Posterior cingulate gyrus (tissue), 11 donors: Measurements from ENCODE around the gene KCNMA1.
"Not testable (repeated sequence)": the region's sequence is repeated elsewhere in the genome, so short reads cannot be mapped to it uniquely, and the experiment has no call there.

Experiments used
- DNase-seq, 10 donors: peaks; one replicate each; pipeline versions ENCODE4 v3.0.0 to v3.0.0-alpha.2; 2020 to 2021; ENCODE audit warnings: mixed read lengths in 3 of 10
- intact Hi-C: fragments of 100-400 bp; cut with DNase I; formaldehyde crosslinking; loops from one replicate; pipeline ENCODE4 v1.15.1; 2023

The KCNMA1 gene

DNA sequence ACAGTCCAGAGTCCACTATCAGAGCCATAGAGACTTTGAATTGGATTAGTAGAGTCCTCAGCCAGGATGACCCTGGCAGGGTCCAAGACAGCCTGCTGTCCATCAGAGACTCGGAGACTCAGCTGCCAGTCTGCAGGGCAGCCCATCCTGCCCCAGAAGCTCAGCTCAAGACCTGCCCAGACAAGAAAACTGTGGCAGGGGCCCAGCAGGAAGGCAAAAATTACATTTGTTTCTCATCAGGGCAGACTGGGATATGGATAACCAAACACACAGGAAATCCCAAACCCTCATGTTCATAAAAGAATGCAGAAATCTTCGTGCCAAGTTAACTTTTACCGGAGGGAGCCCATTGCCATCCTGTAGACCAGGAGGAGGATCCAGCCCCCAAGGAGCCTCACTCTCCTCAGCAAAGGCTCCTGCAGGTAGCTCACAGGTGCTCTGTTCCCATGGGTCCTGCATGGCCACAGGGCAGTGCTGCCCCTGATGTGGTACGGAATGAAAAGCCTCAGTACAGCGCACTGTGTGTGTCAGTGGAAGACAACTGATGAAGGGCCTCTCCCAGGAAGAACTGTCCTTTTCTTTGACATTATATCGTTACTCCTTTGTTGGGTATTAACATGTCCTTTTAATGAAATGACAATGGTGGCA, 222.2 kb downstream of the KCNMA1 start:
- intact Hi-C loops = no loop called here
- peak in 2 of 10 donors; percentile 22 to 48 for DNase-seq

DNA sequence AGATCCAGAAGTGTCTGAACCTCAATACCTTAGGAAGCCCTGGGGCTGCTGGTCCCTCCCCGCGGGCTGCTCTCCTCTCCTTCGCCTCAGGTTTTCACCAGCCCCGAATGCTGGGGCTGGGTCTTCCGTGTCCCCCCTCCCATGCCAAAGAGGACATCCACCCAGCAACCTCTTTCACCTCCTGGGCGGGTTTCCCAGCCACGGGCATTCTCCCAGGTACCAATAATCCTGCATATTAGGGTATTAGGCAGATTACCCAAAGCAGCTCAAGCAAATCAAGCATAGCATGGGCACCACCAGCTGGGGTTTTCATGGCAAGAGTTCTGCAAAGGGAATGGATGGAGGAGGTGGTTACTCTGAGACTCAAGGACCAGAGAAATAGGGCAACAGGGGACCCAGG, 224.4 kb downstream of the KCNMA1 start:
- intact Hi-C loops = no loop called here
- peak in 1 of 10 donors; percentile 16 for DNase-seq

DNA sequence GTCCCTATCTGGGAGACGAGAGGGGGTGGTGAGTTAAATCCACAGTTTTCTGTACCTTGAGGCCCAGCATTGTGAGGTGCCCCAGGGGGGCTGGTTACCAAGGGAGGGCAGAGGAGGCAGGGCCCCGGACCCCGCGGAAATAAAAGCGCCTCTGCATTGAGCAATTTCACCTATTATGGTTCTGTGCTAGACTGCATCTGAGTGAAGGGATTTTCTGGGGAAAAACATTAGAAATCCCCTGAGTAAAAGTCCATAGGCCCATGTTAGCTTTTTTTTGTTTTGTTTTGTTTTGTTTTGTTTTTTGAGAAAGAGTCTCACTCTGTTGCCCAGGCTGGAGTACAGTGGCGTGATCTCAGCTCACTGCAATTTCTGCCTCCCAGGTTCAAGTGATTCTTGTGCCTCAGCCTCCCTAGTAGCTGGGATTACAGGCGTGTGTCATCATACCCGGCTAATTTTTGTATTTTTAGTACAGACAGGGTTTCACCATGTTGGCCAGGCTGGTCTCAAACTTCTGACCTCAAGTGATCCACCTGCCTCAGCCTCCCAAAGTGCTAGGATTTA, 225.0 kb downstream of the KCNMA1 start:
- DNase-seq = peak in 1 of 10 donors; percentile 43
- intact Hi-C loops = not testable (repeated sequence)

DNA sequence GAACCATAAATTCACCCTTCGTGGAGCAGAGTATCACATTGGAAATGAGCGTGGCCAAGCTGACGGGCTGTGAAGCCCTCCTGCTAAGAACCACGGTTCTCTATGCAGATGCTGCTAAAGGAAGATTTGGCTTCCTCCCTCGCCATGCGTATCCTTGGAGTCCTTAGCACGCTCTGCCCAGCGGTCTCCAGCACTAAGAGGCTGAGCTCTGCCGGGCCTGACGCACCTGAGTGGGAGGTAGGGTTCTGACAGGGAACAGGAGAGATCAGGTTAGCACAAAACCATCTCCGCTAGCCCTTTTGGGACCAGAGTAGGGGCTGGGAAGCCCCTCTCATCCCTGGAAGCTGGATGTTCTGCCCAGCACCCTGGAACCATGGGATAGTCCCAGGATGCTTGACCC, 225.8 kb downstream of the KCNMA1 start:
- DNase-seq = peak in 1 of 10 donors; percentile 78
- intact Hi-C loops = no loop called here

DNA sequence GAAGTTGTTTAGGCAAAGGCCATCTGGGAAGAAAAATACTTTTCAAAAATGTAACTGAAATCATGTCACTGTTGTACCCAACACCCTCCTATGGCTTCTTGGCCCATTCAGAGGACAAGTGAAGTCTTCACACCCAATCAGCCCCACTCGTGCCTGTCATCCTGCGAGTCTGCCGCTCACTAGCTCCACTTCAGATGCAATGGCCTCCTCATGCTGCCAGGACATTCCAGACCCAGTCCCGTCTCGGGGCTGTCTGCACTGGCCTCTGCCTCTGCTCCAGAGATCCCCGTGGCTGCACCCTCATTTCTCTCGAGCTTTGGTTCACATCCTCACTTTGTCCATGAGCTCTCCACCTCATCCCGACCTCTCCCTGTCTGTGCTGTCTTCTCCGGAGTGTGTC, 227.1 kb downstream of the KCNMA1 start:
- peak in 1 of 10 donors; percentile 62 for DNase-seq
- intact Hi-C loops = no loop called here

DNA sequence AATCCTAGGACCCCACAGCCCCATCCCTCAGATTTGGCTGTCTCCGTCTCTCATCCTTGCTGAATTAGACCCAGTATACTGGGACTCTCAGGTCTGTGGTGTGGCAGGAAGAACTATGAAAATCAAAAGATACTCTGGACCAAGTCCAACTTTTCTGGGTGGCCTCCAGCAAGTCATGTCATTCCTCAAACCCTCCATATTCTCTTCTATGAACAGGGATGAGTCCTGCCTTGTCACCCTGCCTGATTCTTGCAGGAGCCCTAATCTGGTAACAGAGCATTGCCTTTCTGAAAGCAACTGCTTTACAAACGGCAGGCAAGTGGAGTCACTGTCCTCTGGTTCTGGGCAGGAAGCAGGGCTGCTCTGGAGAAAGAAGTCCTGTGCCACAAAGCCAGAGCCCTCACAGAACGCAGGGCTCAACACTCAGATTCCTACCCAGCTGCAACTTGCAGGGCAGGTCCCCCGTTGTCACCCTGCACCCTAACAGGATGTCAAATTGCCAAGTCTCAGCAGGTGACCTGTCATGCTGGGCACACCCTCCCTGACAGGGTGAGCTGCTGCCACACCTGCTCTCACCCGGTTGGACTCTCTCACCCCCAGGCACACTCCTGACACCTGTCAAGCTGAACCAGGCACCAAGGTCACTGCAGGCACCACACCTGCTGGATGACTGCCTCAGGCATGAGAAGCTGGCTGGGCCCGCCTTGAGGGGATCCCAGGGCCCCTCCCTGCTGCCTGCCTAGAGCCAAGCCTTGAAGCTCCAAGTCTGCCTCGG, 227.7 kb downstream of the KCNMA1 start:
- intact Hi-C loops = no loop called here
- peak in 1 of 10 donors; percentile 74 for DNase-seq

DNA sequence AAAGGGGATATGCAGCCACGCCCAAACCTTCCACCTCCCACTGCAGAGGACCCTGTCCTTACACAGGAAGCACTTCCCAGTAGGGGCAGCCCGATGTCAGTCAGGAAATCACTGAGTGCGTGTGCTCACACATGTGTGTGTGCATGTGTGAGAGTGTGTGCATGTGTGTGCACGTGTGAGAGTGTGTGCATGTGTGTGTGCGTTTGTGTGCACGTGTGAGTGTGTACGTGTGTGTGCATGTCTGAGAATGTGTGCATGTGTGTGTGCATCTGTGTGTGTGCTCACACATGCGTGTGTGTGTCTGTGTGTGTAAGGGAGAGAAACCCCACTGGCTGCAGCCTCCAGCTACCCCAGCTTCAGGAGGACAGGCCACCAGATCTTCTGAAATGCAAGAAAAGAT, 229.3 kb downstream of the KCNMA1 start:
- peak in 1 of 10 donors; percentile 43 for DNase-seq
- intact Hi-C loops = no loop called here

DNA sequence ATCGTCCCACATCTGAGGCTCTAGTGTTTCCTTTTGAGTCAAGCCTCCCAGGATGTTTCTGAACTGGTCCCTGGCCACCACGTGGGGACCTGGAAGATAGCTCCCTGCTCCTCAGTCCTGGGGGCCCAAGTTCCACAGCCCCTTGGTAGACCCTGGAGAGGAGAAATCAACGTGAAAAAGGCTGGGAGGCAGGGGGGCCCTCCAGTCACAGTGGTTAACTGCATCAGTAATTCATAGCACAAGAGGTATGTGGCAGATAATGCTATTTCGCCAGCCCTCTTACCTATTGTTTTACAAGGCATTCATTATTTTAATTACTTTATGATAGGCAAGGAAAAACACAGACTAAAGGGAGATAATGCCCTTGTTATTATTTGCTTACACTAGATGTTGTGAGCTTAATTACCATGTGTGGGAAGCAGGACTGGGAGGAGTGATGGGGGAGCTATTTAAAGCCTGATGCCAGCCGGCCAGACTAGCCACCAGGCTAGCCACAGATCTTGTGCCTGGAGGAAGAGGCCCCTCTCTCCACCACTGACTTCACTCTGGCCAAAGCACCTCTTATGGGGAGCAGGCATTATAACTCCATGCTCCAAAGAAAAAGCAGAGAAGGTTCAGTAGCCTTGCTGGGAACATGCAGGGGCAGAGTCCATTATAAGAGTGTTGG, 230.7 kb downstream of the KCNMA1 start:
- intact Hi-C loops = no loop called here
- peak in 1 of 10 donors; percentile 78 for DNase-seq

DNA sequence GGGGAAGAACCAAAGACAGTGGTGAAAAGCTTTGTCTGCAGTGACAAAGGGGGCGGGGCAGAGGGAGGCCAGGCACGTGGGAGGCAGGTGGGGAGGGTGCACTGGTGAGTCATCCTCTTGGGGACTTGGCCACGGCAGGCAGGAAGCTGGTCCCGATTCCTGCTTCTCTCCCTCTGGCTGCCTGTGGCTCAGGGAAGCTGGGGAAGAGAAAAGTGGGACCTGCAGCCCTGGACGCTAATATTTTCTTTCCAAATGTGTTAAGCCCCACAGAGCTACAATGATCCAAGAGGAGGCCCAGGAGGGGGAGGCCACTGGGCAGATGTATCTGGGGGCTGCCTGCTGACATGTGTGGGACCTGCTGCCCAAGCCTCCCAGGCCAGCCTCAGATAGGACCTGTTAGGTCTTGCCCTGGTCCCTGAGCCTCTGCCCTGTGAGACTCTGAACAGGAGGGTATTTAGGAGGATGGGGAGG, 231.8 kb downstream of the KCNMA1 start:
- DNase-seq = peak; percentile 22 to 95 (median 64)
- intact Hi-C loops = no loop called here

DNA sequence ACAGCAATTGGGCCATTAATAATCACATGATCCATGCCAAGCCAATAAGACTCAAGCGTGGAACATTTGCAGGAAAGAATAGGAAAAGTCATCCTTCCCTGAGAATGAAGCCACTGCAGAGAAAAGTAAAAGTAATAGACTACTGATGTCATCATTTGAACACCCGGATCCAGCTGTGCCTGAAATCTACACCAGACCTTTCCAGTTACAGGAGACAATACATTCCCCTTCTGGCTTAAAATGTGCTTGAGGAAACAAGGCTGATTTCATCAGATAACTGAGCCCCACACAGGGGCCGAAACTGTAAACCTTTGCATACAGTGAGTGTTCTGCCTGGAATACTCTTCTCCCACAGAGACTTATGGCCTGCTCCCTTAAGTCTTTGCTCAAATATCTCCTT, 232.8 kb downstream of the KCNMA1 start:
- DNase-seq = no peak
- intact Hi-C loops = no loop called here

DNA sequence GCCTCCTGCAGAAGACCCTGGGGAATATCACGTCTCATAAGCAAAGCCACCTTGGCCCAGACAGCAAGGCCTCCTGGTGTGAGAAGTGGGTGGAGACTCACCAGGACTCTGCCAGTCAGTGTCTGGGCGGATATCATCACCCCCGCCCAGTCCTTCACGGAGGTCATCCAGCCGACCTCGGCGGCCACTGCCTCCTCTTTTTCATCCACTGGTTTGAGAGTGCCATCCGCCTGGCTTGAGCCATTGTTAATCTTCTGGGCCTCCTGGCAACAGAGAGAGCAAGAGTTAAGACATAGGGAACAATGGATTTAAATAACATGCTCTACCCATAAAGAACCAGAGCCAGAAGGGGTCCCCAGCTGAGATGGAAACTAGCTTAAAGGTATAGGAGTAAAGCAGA, 233.8 kb downstream of the KCNMA1 start:
- peak in 1 of 10 donors; percentile 59 for DNase-seq
- intact Hi-C loops = no loop called here

DNA sequence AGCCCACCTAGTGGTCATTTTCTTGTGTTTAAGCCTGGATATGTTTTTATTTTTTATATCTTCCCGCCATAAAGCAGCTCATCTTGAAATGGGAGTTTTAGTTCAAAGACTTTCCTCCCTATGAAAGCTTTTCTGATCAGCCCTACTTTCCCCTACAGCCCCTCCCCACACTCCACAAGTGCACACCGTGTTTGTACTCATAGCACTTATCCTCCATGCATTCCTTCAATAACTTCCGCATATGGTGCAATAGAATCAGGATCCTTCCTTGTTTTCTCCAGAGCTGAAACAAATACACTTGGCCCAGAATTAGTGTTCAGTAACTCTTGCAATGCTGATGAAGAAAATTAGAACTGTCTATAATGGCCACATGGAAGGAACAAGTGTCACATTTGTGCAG, 235.9 kb downstream of the KCNMA1 start:
- DNase-seq = no peak
- intact Hi-C loops = no loop called here

DNA sequence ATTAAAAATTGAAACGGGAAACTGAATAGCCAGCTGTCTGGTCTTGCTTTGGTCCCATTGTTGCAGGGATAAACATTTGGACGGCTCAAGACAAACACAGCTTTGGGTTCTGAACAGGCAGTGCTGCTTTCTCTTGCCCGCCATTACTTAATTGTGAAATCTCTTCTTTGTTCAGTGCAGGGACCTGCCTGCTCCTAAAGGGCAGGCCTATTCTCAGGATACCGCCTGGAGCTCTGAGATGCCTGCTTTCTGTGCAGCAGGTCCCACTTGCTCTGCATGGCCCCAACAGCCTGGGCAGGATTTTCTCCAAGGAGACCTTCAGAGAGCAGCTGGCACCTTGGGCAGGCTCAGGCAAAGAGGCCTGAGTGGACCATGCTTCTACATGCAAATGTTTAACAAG, 237.6 kb downstream of the KCNMA1 start:
- intact Hi-C loops = no loop called here
- DNase-seq = peak in 1 of 10 donors; percentile 52

DNA sequence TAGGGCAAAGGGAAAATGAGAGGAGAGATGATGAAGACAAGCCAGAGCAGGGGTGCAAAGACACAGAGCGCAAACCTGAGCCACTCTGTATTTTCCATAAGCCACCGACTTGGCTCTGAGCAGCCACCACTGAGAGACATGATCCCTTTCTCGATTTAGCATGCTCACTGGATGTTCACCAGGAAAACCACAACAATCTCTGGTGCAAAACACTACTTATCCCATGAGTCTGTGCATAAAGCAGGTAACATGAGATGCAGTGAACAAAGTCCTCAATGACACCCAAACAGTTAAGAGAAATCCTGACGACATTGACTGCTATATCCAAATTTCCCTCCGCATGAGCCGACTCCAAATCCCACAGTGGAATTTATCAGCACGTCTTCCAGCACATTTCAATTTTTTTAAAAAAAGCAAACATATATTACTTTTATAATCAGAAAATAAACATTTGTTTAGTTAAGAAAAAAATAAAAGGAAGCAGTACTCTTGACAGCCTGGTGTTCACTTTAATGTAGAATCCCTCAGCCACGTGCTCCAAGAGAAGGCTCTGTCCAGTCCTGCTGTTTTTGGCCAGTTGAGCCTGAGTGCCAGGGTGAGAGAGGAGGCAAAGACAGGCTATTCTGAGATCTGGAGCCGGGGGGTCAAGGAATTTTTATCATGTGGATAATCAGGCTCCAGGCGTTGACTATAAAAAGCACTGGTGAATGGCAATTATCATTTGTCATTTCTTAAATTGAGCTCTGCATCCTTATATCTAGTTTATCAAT, 238.4 kb downstream of the KCNMA1 start:
- intact Hi-C loops = no loop called here
- DNase-seq = peak in 1 of 10 donors; percentile 63

DNA sequence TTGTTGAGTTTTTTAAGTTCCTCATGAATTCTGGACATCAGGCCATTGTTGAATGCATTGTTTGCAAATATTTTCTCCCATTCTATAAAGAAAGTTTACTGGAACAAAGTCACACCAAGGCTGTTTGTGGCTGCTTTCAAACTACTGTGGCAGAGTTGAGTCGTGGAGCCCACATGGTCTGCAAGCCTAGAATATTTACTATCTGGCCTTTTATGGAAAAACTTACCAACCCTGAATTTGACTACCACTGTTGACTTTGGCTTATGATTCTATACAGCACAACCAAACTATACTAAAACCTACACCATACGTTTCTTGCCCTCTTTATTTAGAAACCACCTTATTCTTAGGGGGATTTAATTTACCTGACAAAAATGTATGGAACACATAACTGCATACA, 239.1 kb downstream of the KCNMA1 start:
- no peak for DNase-seq
- intact Hi-C loops = no loop called here

DNA sequence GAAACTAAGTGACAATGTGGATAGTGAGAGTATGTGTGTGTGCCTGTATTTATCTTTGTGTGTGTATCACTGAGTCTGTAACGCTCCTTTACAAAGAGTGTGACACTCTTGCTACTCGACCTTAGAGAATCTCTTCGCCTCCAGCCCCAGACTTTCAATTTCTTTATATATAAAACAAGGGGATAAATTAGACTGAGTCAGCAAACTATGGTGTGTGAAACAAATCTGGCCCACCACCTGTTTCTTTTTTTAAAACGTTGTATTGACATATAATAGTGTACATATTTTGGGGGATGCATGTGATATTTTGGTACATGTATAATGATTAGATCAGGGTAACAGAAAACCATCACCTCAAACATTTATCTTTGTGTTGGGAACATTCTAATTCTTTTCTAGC, 240.5 kb downstream of the KCNMA1 start:
- DNase-seq = no peak
- intact Hi-C loops = no loop called here

DNA sequence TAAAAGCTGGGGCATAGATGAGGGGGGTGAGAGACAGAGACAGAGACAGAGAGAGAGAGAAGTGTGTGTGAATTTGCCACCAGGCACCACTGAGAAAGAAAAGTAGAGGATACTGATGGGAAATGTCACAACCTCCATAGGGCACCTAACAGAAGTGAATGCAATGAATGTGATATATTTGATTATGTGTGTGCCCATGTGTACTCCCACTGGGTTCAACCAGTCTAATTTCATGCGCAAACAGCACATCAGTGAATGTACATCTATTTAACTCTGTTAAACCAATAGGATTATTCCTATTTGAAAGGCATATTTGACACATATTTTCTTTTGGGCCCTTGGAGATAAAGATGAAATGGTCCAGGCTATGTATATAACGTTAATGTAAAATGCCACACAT, 241.3 kb downstream of the KCNMA1 start:
- intact Hi-C loops = no loop called here
- DNase-seq = no peak

DNA sequence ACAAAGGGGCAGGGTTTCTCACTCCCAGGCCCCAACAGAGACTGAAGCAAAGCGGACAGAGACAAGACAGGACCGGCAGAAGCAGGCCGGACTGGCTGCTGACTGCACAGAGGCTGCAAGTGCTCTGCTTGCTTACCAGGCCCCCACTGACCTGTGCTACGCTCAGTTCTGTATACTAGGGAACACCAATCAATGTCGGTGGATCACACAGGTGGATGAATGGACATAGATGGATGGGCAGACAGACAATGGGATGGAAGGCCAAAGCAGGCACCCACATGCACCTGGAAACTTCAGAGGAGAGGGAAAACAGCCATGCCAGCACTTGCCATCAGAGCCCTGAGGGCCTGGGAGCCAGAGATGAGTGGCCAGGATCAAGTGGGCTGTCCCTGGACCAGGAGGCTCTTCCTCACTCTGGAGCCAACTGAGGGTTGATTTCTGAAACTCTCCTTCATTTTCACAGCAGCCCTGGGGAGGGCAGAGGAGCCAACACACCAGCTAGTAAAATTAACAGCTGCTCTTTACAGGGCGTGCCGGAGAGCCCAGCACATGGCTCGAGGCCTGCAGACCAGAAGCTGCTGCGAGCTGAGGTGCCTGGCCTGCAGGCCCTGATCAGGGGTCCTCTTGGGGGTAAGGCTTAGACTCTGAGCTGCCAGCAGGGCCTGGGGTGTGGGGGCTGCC, 243.6 kb downstream of the KCNMA1 start:
- DNase-seq = peak in 1 of 10 donors; percentile 55
- intact Hi-C loops = loop anchor here (2.0 to 5.0 kb wide), 2 partner anchors 222 to 247 kb away; no protein-coding TSS in a partner anchor

DNA sequence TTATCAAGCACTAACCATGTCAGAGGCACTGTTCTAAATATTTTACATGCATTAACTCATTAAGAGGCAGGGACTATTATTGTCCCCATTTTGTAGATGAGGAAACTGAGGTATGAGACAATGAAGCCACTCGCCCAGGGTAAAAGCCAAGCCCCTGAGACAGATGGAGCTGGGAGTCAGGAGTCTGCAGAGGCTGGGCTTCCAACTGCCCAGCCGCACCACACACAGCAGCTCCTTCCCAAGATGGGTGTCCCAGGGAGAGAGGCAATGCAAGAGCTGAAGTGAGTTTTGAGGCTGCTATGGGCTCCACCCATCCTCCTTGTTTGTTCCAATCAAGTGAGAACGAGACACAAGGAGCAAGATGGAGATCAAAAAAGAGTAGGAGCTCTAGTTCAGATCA, 244.2 kb downstream of the KCNMA1 start:
- DNase-seq = peak in 1 of 10 donors; percentile 61
- intact Hi-C loops = loop anchor here (2.0 to 5.0 kb wide), 2 partner anchors 221 to 247 kb away; no protein-coding TSS in a partner anchor
